ENCODE results near the gene COPG2. TPM values are rescaled to one million over a fixed set of nuclear protein-coding genes. Genes with fewer than 3 reads are reported as not detected.

COPG2 gene
- total and polyA plus RNA-seq, 2 of the 4 experiments (the other 2 are of a cell fraction), result 18.1 to 50.0 TPM

DNA sequence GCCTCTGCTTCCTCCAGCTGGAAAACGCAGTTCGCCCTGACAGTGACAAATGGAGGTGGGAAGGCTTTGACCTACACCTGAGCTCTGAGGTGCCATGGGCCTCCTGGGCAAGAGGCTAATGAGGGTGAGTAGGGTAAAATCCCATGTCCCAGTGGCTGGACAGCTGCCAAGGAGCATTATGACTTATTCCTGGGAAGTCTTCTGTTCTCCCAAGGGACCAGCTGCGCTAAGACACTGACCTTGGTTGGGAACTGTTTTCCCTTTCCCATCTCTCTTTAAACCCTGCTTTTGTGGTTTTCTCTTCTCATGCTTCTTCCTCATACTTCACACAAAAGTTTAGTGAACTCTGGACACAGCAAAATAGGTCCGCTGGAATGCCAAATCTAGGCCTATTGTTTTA is 72.6 kb downstream of the COPG2 start:
- in situ Hi-C loops (cut with MboI; ENCODE audit: low sequenced_read_pairs), result no loop called here
- ATAC-seq (ENCODE audit: low read depth), result no peak
- Histone ChIP-seq H2AK9ac (replicated peaks; ENCODE audit: low read depth, low read length, poor library complexity) (peak overlapping the region; percentile 74), H2AK5ac (ENCODE audit: low read depth, low read length) (no peak overlapping the region), H4K91ac (ENCODE audit: insufficient read depth, low read depth, low read length) (no peak overlapping the region), H3K27me3 (ENCODE audit: control insufficient read depth, insufficient read depth, low read length) (no peaks in the 10 kb centered on the region), H3K23ac (ENCODE audit: low read depth, low read length) (no peak overlapping the region), H4K20me1 (ENCODE audit: insufficient read depth, low read length) (no peaks in the 10 kb centered on the region), H3K4me1 (ENCODE audit: control insufficient read depth, insufficient read depth, low read length) (no peaks in the 10 kb centered on the region), H3K27ac (ENCODE audit: insufficient read depth, low read length) (no peak overlapping the region), H3K14ac (replicated peaks; ENCODE audit: low read depth, low read length) (no peak overlapping the region), H3K4ac (ENCODE audit: low read depth, low read length) (no peak overlapping the region), H2BK15ac (ENCODE audit: low read depth, low read length) (no peak overlapping the region), H3K4me3 (ENCODE audit: insufficient read depth, low read depth, low read length) (no peak overlapping the region), H3K56ac (ENCODE audit: extremely low read depth, insufficient read depth, low read length) (no peak overlapping the region), H4K8ac (ENCODE audit: low read depth in 2 of 2, low read length in 2 of 2) (no peak overlapping the region), H3K79me1 (ENCODE audit: low read depth in 1 of 2, low read length in 2 of 2) (no peaks in the 10 kb centered on the region), H4K5ac (ENCODE audit: low read depth, low read length) (no peak overlapping the region), H3K4me2 (ENCODE audit: low read depth, low read length) (no peak overlapping the region), H2AFZ (replicated peaks; ENCODE audit: low read length, poor library complexity) (no peak overlapping the region), H2BK120ac (ENCODE audit: low read depth, low read length) (no peak overlapping the region), H2BK5ac (ENCODE audit: low read depth, low read length, poor library complexity, severe bottlenecking) (no peak overlapping the region), H3K18ac (ENCODE audit: low read depth, low read length) (no peak overlapping the region), H3K9me3 (ENCODE audit: control insufficient read depth, insufficient read depth, low read length) (no peaks in the 10 kb centered on the region), H2BK20ac (ENCODE audit: low read depth, low read length) (no peak overlapping the region), H3K9ac (ENCODE audit: low read depth, low read length) (no peak overlapping the region), H3K9me1 (ENCODE audit: insufficient read depth, low read length) (peaks cover 3% of the 10 kb centered on the region), H3K36me3 (ENCODE audit: control insufficient read depth, insufficient read depth, low read length) (no peaks in the 10 kb centered on the region)
- intact Hi-C loops (cut with micrococcal nuclease), result no loop called here
- BruUV-seq (replicated peaks), result no TSS peak
- no CpG with 5 or more reads among the region's 4 CpGs for WGBS, 2 experiments (ENCODE audit: extremely low coverage in 2 of 2, insufficient read length in 1 of 2)
- peak; percentile 2 for DNase-seq
- dilution Hi-C loops (cut with HindIII; ENCODE audit: low sequenced_read_pairs, unreplicated experiment), result no loop called here
- no peak for TF ChIP-seq FOS (IDR thresholded peaks at IDR 0.05; ENCODE audit: low read depth, low read length)
- no peak for TF ChIP-seq RCOR1 (IDR thresholded peaks at IDR 0.05; ENCODE audit: insufficient replicate concordance, low read length)
- no peak for TF ChIP-seq BHLHE40 (IDR thresholded peaks at IDR 0.05; ENCODE audit: low read depth, low read length)
- TF ChIP-seq CHD1 (IDR thresholded peaks at IDR 0.05; ENCODE audit: low read depth, low read length), result no peak
- no peak for TF ChIP-seq MXI1 (IDR thresholded peaks at IDR 0.05; ENCODE audit: borderline replicate concordance, low read depth, low read length)
- TF ChIP-seq USF2 (IDR thresholded peaks at IDR 0.05; ENCODE audit: low read depth, low read length), result no peak
- no peak for TF ChIP-seq CTCF (conservative IDR thresholded peaks at IDR 0.05; ENCODE audit: low read depth, low read length)
- no peak for TF ChIP-seq RFX5 (IDR thresholded peaks at IDR 0.05; ENCODE audit: low read depth, low read length)
- no peak for TF ChIP-seq POLR2A (IDR thresholded peaks at IDR 0.05; ENCODE audit: low read depth, low read length)
- TF ChIP-seq SMC3 (IDR thresholded peaks at IDR 0.05; ENCODE audit: low read depth, low read length), result no peak
- TF ChIP-seq MAFK (IDR thresholded peaks at IDR 0.05; ENCODE audit: low read depth, low read length), result no peak
- TF ChIP-seq NFE2L2 (IDR thresholded peaks at IDR 0.05; ENCODE audit: low read depth, low read length), result no peak
- TF ChIP-seq RAD21 (IDR thresholded peaks at IDR 0.05; ENCODE audit: low read length), result no peak
- CTCF ChIA-PET, result no interaction called here
- POLR2A ChIA-PET (ENCODE audit: unreplicated experiment), result no interaction called here
